PC-3 (cell line): ENCODE measurements around the gene HDAC9.

Source experiments
- EZH2 ChIP-seq: fragments of 300-600 bp; sonication (generic); IDR thresholded peaks from one replicate; pipeline ENCODE4 v1.6.1; 2017; ENCODE audit warnings: antibody characterized with exemption, mild to moderate bottlenecking, low read length; ENCODE audit not compliant: unreplicated experiment
- TF ChIP-seq, protein P1 (sequence below): fragments of 300-600 bp; sonication (generic); conservative IDR thresholded peaks from 2 replicates; pipeline ENCODE4 v1.5.1; 2017; ENCODE audit warnings: antibody characterized with exemption, low read depth, mild to moderate bottlenecking, low read length

DNA sequence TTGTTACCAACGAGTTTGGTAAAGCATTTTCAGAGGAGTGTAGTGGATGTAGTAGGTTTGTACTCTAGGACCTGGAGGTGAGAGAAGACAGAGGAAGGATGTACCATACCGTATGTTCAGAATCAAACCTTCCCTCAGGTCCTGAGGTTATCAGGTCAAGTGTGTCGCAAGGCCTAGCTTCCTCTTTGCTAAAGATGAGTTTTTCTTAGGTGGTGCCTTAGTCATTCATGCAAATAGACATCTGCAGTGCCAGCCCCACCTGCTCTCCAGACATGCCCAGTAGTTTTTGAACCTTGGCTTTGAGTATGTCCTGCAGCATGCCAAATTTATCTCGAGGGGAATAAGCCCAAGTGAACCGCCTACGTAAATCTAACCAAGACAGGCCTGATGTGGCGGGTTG is 71.3 kb downstream of the HDAC9 start:
- TF ChIP-seq, protein P1, sequence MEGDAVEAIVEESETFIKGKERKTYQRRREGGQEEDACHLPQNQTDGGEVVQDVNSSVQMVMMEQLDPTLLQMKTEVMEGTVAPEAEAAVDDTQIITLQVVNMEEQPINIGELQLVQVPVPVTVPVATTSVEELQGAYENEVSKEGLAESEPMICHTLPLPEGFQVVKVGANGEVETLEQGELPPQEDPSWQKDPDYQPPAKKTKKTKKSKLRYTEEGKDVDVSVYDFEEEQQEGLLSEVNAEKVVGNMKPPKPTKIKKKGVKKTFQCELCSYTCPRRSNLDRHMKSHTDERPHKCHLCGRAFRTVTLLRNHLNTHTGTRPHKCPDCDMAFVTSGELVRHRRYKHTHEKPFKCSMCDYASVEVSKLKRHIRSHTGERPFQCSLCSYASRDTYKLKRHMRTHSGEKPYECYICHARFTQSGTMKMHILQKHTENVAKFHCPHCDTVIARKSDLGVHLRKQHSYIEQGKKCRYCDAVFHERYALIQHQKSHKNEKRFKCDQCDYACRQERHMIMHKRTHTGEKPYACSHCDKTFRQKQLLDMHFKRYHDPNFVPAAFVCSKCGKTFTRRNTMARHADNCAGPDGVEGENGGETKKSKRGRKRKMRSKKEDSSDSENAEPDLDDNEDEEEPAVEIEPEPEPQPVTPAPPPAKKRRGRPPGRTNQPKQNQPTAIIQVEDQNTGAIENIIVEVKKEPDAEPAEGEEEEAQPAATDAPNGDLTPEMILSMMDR = no peak
- TF ChIP-seq EZH2 = no peak
